HG03442 (cell line): ENCODE measurements around the gene DAB2IP.

Experiments used
- ATAC-seq: cut with Tn5 transposase; IDR thresholded peaks from one replicate; pipeline ENCODE4 v1.9.1; 2021; ENCODE audit warnings: mild to moderate bottlenecking, moderate library complexity; ENCODE audit not compliant: unreplicated experiment

The DAB2IP gene

DNA sequence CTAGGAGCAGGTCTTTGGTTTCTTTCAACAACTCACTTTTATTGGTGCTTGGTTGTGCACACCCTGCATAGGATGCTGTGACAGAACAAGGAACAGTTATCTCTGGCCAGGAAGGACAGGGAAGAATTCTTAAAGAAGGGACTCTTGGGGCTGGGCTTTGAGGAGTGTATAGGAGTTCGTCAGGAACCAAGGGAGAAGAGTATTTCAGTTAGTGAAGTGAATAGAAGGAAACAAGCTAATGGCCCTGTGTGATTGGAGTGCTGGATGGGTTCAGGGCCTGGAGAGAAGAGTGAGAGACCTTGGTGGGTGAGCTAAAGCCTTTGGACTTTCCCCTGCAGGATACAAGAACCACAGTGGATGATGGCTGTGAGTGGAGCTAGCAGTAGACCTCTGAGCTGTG lies 32.2 kb downstream of the DAB2IP start:
- no peak for ATAC-seq

DNA sequence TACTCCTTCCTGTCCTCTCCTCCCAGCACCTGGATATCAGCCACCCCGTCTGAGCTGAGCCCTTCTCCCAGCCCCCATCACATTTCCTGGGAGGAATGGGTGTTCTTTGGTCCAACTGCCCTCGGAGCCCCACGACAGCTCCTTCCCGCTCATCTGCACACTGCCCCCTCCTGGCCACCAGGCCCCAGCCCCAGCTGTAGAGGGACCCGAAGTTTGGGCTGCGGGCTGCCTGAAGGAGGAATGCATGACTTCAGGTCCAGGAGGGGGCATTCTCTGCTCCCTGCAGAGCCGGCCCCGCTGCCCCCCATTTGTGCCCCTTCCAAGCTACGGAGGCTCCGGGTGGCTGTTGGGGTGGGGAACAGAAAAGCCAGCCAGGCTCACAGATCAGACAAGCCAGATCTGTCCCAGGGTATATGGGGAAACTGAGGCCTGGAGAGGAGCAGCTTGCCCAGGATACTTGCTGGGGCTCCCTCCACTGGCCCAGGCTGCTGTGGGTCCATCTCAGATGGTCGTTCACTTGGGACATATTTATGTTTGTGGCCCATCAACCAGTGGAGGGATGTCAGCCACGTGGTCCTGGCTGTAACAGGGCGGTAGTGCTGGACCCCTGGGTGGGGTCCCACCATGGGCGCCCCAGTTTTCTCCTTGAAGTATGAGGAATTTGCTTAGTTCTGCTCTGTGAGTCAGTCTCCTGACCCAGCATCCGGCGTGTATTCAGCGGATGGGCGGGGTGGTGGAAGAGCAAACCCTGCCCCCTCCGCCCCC lies 33.1 kb downstream of the DAB2IP start:
- no peak for ATAC-seq

DNA sequence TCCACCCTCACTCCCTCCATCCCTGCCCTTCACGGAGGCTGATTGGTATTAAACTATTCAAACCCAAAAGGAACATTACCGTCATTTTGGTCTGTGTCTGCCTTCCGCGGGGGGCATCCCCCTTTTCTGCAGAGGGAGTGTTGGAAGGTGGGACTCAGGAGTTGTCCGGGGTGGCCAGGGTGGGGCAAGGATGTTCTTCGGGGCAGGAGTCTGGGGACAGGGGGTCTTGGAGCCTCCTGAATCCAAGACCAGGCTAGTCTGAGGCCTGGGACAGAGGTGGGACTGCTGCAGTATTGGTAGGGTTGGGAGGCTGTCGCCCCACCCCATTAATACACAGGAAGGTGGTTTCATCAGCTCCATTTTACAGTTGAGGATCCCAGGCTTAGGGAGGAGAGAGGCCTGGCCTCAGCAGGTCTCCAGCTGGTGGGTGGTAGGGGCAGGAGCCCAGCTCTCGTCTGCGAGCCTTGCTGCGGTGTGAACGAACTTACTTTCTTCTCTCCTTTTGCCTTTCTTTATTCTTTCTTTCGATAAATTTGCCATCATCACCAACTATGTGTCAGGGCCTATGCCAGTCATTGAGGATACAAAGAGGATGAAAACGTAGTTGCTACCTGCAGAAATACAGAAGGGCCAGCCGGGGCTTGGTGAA lies 33.8 kb downstream of the DAB2IP start:
- no peak for ATAC-seq

DNA sequence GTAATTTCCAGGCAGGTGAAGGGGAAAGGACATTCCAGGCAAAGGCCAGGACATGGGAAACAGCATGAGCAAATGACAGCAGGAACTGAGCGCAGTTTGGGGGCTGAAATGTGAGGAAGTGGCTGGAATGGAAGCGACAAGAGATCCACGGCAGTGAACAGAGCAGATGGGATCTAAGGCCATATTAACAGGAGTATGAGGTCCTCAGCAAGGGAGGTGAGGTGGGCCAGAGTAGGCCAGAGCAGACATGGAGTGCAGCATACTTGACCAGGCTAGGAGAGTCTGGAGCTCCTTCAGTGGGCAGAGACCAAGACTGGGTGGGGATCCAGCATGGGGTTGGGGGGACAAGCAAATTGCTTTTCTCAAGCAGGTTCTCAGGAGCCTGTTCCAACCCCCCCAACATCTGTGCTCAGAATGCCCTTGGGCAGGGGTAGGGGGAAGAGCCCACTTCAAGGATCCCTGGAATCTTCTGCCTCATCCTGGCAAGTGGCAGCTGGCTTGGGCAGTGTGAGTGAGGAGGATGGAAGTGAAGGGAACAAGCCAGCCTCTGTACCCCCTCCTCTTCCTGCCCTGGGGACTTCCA lies 34.5 kb downstream of the DAB2IP start:
- no peak for ATAC-seq

DNA sequence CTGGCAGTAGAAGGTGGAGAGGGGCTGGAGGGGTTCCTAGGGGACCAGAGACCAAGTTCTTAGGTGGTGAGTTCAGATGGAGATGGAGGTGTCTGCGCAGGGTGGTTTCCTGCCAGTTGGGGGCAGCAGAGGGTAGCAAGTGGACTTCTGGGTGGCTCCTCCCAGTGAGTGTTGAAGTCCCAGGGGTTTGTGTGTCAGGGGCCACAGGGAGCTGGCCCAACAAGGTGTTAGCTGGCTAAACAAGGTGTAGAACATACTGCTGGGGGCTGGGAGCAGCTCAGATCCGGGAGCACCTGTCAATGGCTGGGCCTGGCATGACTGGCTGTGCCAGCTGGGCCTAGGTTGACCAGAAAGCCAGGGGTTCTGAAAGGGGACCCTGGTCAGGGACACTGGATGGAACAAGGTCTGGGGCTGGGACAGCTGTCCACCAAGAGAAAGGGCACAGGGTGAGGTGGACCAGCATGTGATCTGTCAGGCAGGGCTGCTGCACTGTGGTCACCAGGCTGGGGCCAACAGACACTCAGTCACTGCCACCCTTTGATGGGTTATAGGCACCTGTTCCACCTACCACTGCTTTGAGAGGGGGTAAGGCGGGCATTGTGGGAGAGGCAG lies 35.6 kb downstream of the DAB2IP start:
- ATAC-seq: peak; percentile 65

DNA sequence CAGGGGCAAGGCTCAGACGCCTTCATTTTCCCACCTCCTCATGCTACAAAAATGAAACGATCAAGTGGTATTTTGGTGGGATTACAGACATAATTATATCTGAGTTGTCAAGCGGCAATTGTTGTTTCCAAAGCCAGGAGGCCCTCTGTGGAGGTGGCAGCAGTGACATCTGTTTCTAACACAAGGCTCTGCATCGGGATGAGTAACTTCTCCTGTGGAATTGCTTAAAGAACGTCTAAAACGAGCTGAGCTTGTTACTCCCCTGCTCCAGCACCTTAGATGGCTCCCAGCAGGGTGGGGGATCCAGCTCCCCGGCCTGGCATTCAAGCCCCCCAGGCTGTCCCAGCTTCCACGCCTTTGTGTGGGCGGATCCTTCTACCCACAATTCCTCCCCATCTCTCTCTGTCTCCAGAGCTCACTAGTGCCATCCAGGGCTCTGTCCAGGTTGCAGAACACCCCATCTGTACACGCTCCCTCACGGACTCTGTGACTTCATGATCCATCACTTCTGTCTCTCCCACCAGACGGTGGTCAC lies 36.8 kb downstream of the DAB2IP start:
- no peak for ATAC-seq

DNA sequence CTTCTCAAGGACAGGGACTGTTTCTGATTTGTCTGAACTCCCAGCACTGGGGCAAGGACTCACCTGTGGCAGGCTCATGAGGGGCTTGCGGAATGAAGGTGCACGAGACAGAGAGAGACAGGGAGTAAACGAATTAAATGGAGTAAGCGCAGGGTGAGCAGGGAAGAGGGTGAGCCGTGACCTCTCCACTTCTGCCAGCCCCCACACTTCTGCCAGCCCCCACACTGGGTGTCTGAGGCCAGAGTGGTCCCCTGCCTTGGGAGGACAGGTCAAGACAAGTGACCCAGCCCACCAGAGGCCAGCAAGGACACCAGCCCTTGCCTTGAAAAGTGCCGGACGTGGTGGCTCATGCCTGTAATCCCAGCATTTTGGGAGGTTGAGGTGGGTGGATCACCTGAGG lies 37.2 kb downstream of the DAB2IP start:
- ATAC-seq: no peak

DNA sequence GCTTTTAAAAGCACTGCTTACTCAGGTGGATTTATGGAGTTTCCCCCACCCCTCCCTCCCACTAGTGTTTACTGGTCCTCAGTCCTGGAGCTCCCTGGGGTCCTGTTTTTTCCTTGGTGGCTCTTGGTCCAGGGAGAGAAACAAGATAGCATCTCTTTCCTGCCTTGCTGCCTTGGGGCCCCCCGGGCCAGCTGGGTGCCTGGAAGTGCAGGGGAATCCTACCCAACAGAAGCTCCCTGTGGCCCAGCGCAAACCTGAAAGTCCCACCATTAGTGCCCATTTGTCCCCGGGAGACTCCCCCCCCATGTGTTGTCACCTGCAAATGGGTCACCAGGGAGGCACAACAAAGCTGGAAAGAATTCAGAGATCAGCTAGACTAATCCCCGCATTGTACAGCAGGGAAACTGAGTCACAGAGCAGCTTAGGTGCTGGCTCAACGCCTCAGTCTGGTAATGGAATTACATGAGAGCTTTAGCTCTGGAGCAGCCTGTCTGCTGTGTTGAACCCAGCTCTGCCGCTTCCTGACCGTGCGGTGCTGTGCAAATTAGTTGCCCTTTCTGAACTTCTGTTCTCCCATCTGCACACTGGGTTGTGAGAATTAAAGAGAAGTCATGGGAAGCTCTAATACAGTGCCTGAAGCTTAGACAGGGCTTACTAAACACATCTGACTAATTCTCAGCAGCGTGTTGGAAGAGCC lies 38.2 kb downstream of the DAB2IP start:
- no peak for ATAC-seq

DNA sequence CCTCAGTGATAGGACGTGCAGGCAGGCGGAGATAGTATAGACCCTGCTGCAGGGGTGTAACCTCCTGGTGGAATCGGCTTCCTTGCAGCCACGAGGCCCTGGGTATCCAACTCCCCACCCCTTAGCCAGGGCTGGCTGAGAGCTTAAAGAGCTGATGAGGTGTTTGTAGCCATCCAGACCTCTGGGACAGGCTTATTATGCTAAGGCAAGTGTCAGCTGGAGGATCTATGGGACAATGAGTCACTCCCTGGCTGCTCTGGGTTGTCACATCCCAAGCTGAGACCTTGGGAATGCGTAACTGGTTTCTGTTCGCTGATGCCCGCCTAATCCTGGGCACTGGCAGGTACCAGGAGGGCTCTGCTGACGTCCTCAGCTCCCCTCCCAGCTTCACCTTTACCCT lies 38.9 kb downstream of the DAB2IP start:
- no peak for ATAC-seq

DNA sequence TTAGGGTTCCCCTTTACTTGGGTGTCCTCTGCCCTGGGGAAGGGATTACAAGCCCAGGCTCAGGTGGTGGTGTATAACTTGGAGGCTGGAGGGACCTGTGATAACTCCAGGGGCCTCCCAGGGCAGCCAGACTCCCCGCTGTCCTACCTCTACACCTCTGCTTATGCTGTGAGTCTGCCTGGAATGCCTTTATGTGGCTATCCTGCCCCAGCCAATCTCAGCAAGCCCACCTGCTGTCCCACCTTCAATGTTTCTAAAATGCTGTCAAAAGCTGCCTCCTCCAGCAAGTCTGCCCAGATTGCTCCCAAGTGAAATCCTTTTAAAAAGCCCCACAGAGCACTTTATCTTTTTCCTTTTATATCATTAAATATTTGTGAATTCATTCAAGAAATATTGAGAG lies 39.3 kb downstream of the DAB2IP start:
- no peak for ATAC-seq

DNA sequence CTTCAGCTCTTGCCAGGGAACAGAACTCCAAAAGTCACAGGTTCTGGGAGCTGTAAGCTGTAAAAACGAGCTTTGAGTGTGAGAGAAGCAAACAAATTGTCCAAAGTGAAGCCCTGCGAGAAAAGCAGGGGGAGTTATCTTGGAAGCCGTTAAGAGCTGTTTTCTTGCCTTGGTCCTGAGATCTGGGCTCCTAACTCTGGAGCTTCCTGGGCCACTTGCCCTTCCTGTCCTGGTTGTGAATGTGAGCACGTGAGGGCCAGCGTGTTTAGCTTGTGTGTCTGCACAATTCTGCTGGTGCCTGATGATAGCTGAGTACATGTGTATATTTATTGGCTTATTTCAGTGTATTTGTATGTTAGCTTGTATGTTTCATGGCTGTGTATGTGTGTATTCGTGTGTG lies 40.5 kb downstream of the DAB2IP start:
- no peak for ATAC-seq

DNA sequence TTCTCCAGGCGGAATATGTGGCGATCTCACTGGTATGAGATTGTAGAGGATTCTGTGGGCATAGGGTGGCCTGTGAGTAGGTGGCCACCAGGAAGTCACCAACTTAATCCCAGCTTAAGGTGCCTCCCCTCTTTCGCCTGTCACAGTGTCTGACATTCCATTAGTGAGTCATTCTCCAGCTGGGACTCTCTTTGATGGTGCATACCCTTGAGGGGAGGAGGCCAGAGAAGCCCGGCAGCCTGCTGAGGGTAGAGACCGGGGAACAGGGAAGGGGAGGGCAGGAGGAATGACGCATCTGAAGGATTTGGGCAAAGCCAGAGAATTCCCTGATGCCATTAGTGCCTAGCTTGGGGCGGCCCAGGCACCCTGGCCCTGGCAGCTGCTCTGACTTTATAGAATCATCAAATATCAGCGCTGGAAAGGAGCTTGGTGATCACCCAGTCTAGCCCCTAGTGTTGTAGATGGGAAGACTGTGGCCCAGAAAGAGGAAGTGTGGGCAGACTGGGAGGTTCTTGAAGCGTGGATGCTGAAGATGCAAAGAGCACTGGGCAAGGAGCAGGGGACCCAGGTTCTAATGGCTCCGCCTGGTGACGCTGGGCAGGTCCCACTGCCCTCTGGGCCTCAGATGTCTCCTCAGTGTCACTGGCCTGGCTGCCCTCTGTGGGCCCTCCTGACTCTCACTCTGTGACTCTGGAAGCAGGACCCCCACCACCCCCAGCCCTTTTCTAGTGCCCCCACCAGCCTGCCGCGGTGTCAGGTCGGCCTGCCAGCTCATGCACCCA lies 41.4 kb downstream of the DAB2IP start:
- no peak for ATAC-seq

DNA sequence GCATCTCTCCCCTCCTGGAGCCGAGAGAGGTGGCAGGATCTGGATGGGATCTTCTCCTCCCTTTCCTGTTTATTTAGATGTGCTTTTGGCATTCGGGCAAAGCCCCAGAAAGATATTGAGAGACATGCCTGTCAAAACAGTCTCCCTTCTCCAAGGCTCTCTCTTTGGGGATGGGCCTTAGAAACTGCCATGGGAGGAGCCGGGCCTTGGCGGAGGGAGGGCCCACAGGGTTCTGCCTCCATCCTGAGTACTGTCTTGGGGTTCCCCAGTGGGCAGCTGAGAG lies 41.9 kb downstream of the DAB2IP start:
- no peak for ATAC-seq

DNA sequence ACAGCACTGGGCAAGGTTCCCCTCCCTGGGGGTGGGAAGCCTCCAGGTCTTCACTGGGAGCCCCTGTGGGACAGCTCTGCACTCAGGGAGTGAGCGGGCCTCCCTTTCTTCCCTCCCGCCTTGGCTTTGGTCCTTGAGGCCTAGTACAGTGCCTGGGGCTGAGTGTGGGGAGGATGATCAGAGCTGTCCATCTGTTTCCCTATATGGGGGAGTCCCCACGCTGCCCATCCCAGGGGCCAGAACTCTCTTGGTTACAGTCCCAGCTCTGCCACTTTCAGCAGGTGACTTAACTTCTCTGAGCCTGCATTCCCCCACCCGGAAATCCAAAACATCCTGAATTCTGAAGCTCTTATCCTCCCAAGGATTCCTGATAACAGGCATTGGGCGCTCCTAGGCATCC lies 42.6 kb downstream of the DAB2IP start:
- ATAC-seq: no peak

DNA sequence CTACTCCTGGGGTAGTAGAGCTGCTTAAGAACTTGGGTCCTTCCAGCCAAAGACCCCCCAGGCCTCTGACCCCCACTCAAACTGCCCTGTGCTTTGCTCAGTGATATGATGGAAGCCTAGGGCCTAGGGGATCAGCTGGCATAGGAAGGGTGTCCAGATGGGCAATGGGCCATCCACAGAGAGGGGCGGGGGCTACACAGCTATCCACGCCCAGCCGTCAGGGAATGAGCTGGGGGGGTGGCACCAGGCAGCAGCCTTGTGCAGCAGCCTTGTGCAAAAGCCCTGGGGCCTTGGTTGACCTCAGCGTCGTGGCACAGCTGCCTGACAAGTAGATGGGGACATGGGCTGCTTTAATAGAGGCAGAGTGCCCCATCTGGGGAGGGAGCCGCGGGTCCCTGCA lies 43.2 kb downstream of the DAB2IP start:
- no peak for ATAC-seq

DNA sequence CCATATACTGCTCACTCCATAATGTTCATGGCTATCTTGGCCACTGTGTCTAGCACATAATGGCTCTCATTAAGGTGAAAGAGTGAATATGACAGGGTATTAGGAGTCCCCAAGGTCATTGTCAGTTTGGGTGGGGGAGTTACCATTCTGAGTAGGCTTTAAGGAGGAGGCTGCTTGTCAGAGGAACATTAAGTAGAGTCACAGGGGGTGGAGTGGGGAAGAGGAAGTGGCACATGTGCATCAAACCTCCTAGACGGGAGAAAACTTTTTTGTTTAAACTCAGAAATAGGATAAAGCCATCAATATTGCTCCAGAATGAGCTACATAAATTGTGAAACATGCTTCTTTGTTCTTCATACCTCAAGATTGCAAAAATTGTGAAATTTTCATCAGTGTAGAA lies 45.5 kb downstream of the DAB2IP start:
- ATAC-seq: no peak

DNA sequence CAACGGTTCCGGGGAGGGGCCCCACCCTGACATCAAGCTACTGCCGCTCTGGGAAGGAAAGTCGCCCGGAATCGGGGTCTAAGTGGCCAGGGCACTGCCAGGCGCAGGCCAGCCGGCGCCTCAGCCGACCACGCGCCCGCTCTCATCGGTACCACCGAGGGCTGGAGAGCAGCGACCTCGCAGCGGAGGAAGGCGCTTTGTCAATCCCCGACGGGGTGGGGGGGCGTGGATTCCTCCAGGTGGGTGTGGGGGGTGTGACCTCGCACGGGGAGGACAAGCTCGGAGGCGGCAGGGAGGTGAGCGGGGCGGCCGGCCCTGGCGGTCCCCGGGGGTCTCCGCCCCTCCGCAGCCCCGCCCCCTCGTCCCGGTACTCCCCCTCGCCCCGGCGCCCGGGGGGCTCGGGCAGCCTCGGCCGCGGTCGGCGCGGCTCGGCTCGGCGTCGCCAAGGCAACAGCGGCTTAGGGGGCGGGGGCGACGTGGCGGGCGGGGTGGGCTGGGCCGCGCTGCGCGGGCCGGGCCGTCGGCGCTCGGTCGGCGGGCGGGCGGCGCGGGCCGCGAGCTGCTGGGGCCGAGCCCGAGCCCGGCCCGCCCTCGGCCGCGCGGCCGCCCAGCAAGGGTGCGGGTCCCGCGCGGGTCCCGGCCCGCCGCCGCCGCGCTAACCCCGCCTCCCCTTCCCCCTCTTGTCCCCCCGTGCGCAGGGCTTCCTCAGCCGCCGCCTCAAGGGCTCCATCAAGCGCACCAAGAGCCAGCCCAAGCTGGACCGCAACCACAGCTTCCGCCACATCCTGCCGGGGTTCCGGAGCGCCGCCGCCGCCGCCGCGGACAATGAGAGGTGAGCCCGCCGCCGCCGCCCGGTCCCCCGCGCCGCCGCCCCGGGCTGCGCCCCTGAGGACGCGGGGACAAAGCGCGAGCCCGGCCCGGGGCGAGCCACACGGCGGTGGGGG lies 47.5 kb downstream of the DAB2IP start:
- ATAC-seq: peak; percentile 54

DNA sequence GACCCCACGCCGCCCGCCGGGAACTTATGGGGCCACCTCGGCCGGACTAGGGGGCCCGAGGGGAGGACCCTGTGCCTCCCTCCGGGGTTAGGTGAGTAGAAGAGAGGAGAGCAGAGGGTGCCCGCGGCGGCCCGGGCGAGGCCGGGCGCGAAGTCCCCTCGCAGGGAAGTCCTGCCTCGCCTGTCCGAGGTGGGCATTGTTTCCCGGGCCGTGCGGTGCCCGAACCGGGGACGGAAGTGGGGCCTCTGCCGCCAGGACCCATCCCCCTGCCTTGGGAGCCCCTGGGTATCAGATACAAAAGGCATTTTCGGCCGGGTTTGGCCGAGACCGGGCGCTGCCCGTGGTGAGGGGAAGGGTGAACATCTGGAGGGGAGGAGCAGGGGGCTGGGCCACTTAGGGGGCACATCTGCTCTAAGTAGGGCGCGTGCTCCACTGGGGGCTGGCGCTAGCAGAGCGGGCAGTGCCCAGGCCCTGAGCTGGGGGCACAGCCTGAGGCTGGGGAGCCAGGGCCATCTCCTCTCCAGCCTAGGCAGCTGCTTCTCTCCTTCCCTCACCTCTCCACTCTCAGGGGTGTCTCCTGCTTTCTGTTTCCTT lies 48.2 kb downstream of the DAB2IP start:
- peak; percentile 24 for ATAC-seq
